Measurements from ENCODE around the gene JUNB. TPM values are rescaled to one million over a fixed set of nuclear protein-coding genes. Genes with fewer than 3 reads are reported as not detected.
A peak's percentile ranks its signal among the peaks of the same experiment; 100 is the strongest.

JUNB gene
- polyA plus RNA-seq, 3 donors, result 1,279 to 3,167 (median 1,468) TPM

DNA sequence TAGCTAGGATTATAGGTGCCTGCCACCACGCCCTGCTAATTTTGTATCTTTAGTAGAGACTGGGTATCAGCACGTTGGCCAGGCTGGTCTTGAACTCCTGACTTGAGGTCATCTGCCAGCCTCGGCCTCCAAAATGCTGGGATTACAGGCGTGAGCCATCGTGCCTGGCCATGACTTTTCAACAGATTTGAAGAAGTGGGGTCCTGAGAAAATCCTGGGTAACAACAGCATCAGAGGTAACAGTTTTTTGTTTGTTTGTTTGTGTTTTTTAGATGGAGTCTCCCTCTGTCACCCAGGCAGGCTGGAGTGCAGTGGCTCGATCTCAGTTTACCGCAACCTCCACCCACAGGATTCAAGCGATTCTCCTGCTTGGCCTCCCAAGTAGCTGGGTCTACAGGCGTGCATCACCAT lies 3.7 kb downstream of the JUNB start:
- Histone ChIP-seq H3K4me2 (replicated peaks; ENCODE audit: extremely low read depth, low read length, poor library complexity, severe bottlenecking) (peak overlapping the region; percentile 99), H3K4me3 (replicated peaks in 1 of 3; ENCODE audit: low read depth in 2 of 3, low read length in 3 of 3) (peak overlapping the region in 2 of 3 experiments; percentile 86 to 100)

DNA sequence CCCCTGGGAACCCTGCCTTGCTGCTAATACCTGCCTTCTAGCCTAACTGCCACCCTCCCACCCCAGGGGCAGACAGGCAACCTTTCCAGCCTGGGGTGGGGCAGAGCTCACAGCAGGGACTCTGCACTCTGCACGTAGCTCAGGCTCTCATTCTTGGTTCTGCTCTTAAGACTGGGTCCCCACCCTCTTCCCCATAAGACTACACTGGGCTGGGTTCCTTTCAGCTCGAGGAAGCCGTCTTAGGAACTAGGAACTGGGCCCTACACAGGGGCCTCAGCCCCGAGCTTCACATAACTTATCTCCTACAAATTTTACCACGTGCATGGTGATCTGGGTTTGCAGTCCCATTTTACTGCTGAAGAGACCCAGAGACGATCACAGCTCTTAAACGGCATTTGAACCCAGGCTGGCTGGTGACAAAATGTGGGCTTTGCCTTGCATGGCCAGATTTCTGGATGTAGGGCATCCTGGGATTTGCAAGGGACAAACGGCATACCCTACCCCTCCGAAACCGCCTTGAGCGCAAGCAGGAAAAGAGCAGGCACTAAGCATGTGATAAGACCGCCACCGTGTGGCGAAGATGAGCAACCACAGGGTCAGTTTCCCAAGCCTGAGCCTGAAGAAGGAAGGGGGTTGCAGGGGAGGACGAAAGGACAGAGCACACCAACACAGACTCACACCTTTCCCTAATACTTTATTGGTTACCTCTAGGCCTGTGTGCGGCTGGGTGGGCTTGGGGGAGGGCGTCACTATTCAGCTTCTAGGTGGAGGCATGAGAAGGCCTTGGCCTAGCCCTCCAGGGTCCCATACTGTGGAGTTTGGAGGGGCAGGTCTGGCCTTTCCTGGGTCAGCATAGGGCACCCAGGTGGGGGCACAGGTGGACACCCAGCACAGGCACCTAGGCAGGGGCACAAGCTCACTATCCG lies 5.1 kb downstream of the JUNB start:
- Mint-ChIP-seq H3K27me3 (ENCODE audit: low read depth in 3 of 3) (peaks cover 4 to 16% (median 11%) of the 10 kb centered on the region in 3 donors), H3K4me1 (peaks cover 34% of the 10 kb centered on the region), H3K4me3 (peak overlapping the region; percentile 79 to 89), H3K9me3 (peaks cover 0 to 7% (median 5%) of the 10 kb centered on the region in 7 donors), H3K27ac (peak overlapping the region; percentile 93 to 100 (median 96)), H3K36me3 (peaks cover 5 to 27% of the 10 kb centered on the region in 2 donors)
- Histone ChIP-seq H3K27me3 (ENCODE audit: control insufficient read depth in 2 of 2, insufficient read depth in 2 of 2, low read length in 2 of 2) (peaks cover 0 to 15% of the 10 kb centered on the region in 2 donors), H3K4me2 (replicated peaks; ENCODE audit: extremely low read depth, low read length, poor library complexity, severe bottlenecking) (peak overlapping the region; percentile 73), H3K4me1 (ENCODE audit: control insufficient read depth in 1 of 2, insufficient read depth in 2 of 2, low read length in 2 of 2) (peaks cover 36 to 43% of the 10 kb centered on the region in 2 donors), H4K20me1 (ENCODE audit: insufficient read depth, low read length) (peaks cover 45% of the 10 kb centered on the region), H2AFZ (ENCODE audit: insufficient read depth, low read depth, low read length, poor library complexity, severe bottlenecking) (no peak overlapping the region), H3K9me3 (replicated peaks in 1 of 2; ENCODE audit: control insufficient read depth in 1 of 2, insufficient read depth in 1 of 2, low read length in 2 of 2) (no peaks in the 10 kb centered on the region), H3K36me3 (replicated peaks in 1 of 2; ENCODE audit: control insufficient read depth in 1 of 2, insufficient read depth in 2 of 2, low read length in 2 of 2) (no peaks in the 10 kb centered on the region), H3K79me2 (ENCODE audit: insufficient read depth, low read length) (peaks cover 38% of the 10 kb centered on the region), H3K4me3 (replicated peaks in 1 of 3; ENCODE audit: low read depth in 2 of 3, low read length in 3 of 3) (peak overlapping the region; percentile 6 to 63 (median 31)), H3K27ac (ENCODE audit: low read depth in 1 of 2, low read length in 2 of 2) (peak overlapping the region; percentile 71 to 82), H3K9ac (ENCODE audit: insufficient read depth, low read length, poor library complexity, severe bottlenecking) (peak overlapping the region; percentile 15)
- DNase-seq, result peak; percentile 80 to 84 (median 80)
- 14% methylated on average over 9 of the region's 18 CpGs for WGBS (ENCODE audit: insufficient coverage)
- TF ChIP-seq, protein P1, sequence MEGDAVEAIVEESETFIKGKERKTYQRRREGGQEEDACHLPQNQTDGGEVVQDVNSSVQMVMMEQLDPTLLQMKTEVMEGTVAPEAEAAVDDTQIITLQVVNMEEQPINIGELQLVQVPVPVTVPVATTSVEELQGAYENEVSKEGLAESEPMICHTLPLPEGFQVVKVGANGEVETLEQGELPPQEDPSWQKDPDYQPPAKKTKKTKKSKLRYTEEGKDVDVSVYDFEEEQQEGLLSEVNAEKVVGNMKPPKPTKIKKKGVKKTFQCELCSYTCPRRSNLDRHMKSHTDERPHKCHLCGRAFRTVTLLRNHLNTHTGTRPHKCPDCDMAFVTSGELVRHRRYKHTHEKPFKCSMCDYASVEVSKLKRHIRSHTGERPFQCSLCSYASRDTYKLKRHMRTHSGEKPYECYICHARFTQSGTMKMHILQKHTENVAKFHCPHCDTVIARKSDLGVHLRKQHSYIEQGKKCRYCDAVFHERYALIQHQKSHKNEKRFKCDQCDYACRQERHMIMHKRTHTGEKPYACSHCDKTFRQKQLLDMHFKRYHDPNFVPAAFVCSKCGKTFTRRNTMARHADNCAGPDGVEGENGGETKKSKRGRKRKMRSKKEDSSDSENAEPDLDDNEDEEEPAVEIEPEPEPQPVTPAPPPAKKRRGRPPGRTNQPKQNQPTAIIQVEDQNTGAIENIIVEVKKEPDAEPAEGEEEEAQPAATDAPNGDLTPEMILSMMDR (IDR thresholded peaks at IDR 0.05), result peak; percentile 95
- intact Hi-C loops (cut with micrococcal nuclease), result loop anchor here (1.0 to 10.0 kb wide), 6 partner anchors 19 to 298 kb away; no protein-coding TSS in a partner anchor

More for the DNA sequence above, 3.7 kb downstream of the JUNB start:
- Histone ChIP-seq H4K20me1 (ENCODE audit: insufficient read depth, low read length) (peaks cover 46% of the 10 kb centered on the region), H3K9me3 (replicated peaks in 1 of 2; ENCODE audit: control insufficient read depth in 1 of 2, insufficient read depth in 1 of 2, low read length in 2 of 2) (no peaks in the 10 kb centered on the region), H3K4me1 (ENCODE audit: control insufficient read depth in 1 of 2, insufficient read depth in 2 of 2, low read length in 2 of 2) (peaks cover 35 to 38% of the 10 kb centered on the region in 2 donors), H3K9ac (ENCODE audit: insufficient read depth, low read length, poor library complexity, severe bottlenecking) (peak overlapping the region; percentile 27), H3K27me3 (ENCODE audit: control insufficient read depth in 2 of 2, insufficient read depth in 2 of 2, low read length in 2 of 2) (peaks cover 0 to 1% of the 10 kb centered on the region in 2 donors), H3K79me2 (ENCODE audit: insufficient read depth, low read length) (peaks cover 48% of the 10 kb centered on the region), H3K27ac (ENCODE audit: low read depth in 1 of 2, low read length in 2 of 2) (peak overlapping the region; percentile 95 to 100), H2AFZ (ENCODE audit: insufficient read depth, low read depth, low read length, poor library complexity, severe bottlenecking) (no peak overlapping the region), H3K36me3 (replicated peaks in 1 of 2; ENCODE audit: control insufficient read depth in 1 of 2, insufficient read depth in 2 of 2, low read length in 2 of 2) (no peaks in the 10 kb centered on the region)
- DNase-seq, result peak in 1 of 3 donors; percentile 31
- peak overlapping the region; percentile 91 to 100 (median 95) for H3K27ac Mint-ChIP-seq
- 95% methylated on average over 6 of the region's 9 CpGs for WGBS (ENCODE audit: insufficient coverage)
- H3K9me3 Mint-ChIP-seq, result peaks cover 0 to 9% (median 0%) of the 10 kb centered on the region in 7 donors
- peaks cover 2 to 23% of the 10 kb centered on the region in 2 donors for H3K36me3 Mint-ChIP-seq
- H3K27me3 Mint-ChIP-seq (ENCODE audit: low read depth in 3 of 3), result peaks cover 0 to 4% (median 2%) of the 10 kb centered on the region in 3 donors
- peaks cover 31% of the 10 kb centered on the region for H3K4me1 Mint-ChIP-seq
- peak overlapping the region; percentile 84 to 87 for H3K4me3 Mint-ChIP-seq
- TF ChIP-seq, protein P1 (IDR thresholded peaks at IDR 0.05), result no peak
- intact Hi-C loops (cut with micrococcal nuclease), result loop anchor here (2.0 to 10.0 kb wide), 7 partner anchors 16 to 357 kb away; partner anchors contain the start of genes CALR (in 1 of the 2), IER2 (in 1 of the 2), MAN2B1 (in 1 of the 2) and STX10 (in 1 of the 2)
